Endothelial cell (in vitro differentiated cells): Measurements from ENCODE around the gene MMD2. TPM values are rescaled to one million over a fixed set of nuclear protein-coding genes. Genes with fewer than 3 reads are reported as not detected.
A peak's percentile ranks its signal among the peaks of the same experiment; 100 is the strongest.

Experiments
- DNase-seq: peaks from one replicate; pipeline ENCODE4 v3.0.0; 2021; ENCODE audit warnings: low spot score
- H3K27ac Mint-ChIP-seq: one replicate; pipeline ENCODE4 v1.8.0; 2021; ENCODE audit warnings: mixed read lengths, inconsistent platforms; ENCODE audit not compliant: unreplicated experiment
- H3K27me3 Mint-ChIP-seq: one replicate; pipeline ENCODE4 v1.8.0; 2021; ENCODE audit warnings: mild to moderate bottlenecking, moderate library complexity, mixed read lengths, inconsistent platforms; ENCODE audit not compliant: unreplicated experiment
- H3K36me3 Mint-ChIP-seq: one replicate; pipeline ENCODE4 v1.8.0; 2021; ENCODE audit warnings: mild to moderate bottlenecking, low read depth, mixed read lengths, inconsistent platforms; ENCODE audit not compliant: unreplicated experiment
- H3K4me1 Mint-ChIP-seq: one replicate; pipeline ENCODE4 v1.8.0; 2021; ENCODE audit warnings: mild to moderate bottlenecking, mixed read lengths, inconsistent platforms; ENCODE audit not compliant: unreplicated experiment
- H3K4me3 Mint-ChIP-seq: one replicate; pipeline ENCODE4 v1.8.0; 2021; ENCODE audit warnings: mild to moderate bottlenecking, mixed read lengths, inconsistent platforms; ENCODE audit not compliant: unreplicated experiment
- H3K9me3 Mint-ChIP-seq: one replicate; pipeline ENCODE4 v1.8.0; 2021; ENCODE audit warnings: mixed read lengths, inconsistent platforms; ENCODE audit not compliant: unreplicated experiment
- CTCF ChIP-seq: fragments of 200-600 bp; sonication (generic); IDR thresholded peaks from one replicate; pipeline ENCODE4 v1.5.0; 2021; ENCODE audit warnings: antibody characterized with exemption; ENCODE audit not compliant: unreplicated experiment
- long read RNA-seq: library from polyadenylated mRNA; unstranded; transcript quantifications from one replicate; pipeline ENCODE4 v2.0.0, GENCODE V29; 2020; ENCODE audit not compliant: unreplicated experiment
- total RNA-seq: library from RNA; stranded (reverse); fragmentation: NEBNext Ultra II Directional; extraction: Animal tissue kit (Norgen Biotek cat#: 25700); gene quantifications from one replicate; pipeline ENCODE4 v1.2.1, GENCODE V29; 2021; ENCODE audit not compliant: unreplicated experiment

The MMD2 gene
- not detected for total RNA-seq
- long read RNA-seq, result 0 reads

- Mint-ChIP-seq H3K36me3 (no peaks in the 10 kb centered on the region), H3K27ac (no peak within 1 kb of the TSS), H3K4me1 (peaks cover 4% of the 10 kb centered on the region), H3K27me3 (peaks cover 11% of the 10 kb centered on the region), H3K4me3 (peak within 1 kb of the TSS; percentile 74), H3K9me3 (no peaks in the 10 kb centered on the region)
- no peak for DNase-seq
- TF ChIP-seq CTCF, result no peak
Measured at GRCh38 chr7:4958477-4959301, at the start of gene MMD2. Gene MMD2 (minus strand): TSS chr7:4959187. CDS start chr7:4959017, 170 bp downstream.

- H3K27ac Mint-ChIP-seq, result no peak overlapping the region
- no peak for DNase-seq
- peaks cover 2% of the 10 kb centered on the region for H3K27me3 Mint-ChIP-seq
- H3K4me3 Mint-ChIP-seq, result no peak overlapping the region
- no peaks in the 10 kb centered on the region for H3K4me1 Mint-ChIP-seq
- no peak for TF ChIP-seq CTCF
- H3K9me3 Mint-ChIP-seq, result no peaks in the 10 kb centered on the region
- H3K36me3 Mint-ChIP-seq, result peaks cover 11% of the 10 kb centered on the region
Measured at GRCh38 chr7:5005066-5005465, 46.1 kb upstream of the MMD2 start.

- H3K4me1 Mint-ChIP-seq, result peaks cover 2% of the 10 kb centered on the region
- no peak overlapping the region for H3K27ac Mint-ChIP-seq
- no peak for DNase-seq
- peaks cover 2% of the 10 kb centered on the region for H3K27me3 Mint-ChIP-seq
- no peaks in the 10 kb centered on the region for H3K9me3 Mint-ChIP-seq
- no peak overlapping the region for H3K4me3 Mint-ChIP-seq
- no peak for TF ChIP-seq CTCF
- H3K36me3 Mint-ChIP-seq, result peaks cover 31% of the 10 kb centered on the region
Measured at GRCh38 chr7:5001911-5002310, 42.9 kb upstream of the MMD2 start.

- no peak for TF ChIP-seq CTCF
- no peak for DNase-seq
- Mint-ChIP-seq H3K4me3 (no peak overlapping the region), H3K27me3 (peaks cover 2% of the 10 kb centered on the region), H3K9me3 (no peaks in the 10 kb centered on the region), H3K36me3 (peaks cover 36% of the 10 kb centered on the region), H3K4me1 (peaks cover 2% of the 10 kb centered on the region), H3K27ac (no peak overlapping the region)
Measured at GRCh38 chr7:5001003-5001402, 42.0 kb upstream of the MMD2 start.

GRCh38 chr7:4999369-4999950 lies 40.5 kb upstream of the MMD2 start:
- H3K27me3 Mint-ChIP-seq, result peaks cover 2% of the 10 kb centered on the region
- no peak for DNase-seq
- no peaks in the 10 kb centered on the region for H3K9me3 Mint-ChIP-seq
- H3K27ac Mint-ChIP-seq, result no peak overlapping the region
- no peak for TF ChIP-seq CTCF
- peaks cover 45% of the 10 kb centered on the region for H3K36me3 Mint-ChIP-seq
- H3K4me3 Mint-ChIP-seq, result peak overlapping the region; percentile 64
- peaks cover 2% of the 10 kb centered on the region for H3K4me1 Mint-ChIP-seq
